Forelimb muscle (tissue), 1 donor: Measurements from ENCODE around the gene RBMS1. TPM values are rescaled to one million over a fixed set of nuclear protein-coding genes. Genes with fewer than 3 reads are reported as not detected.
"Not testable (repeated sequence)": the region's sequence is repeated elsewhere in the genome, so short reads cannot be mapped to it uniquely, and the experiment has no call there.

ENCODE experiments used
- DNase-seq: peaks from one replicate; pipeline ENCODE4 v3.0.0-alpha.2; 2013; ENCODE audit warnings: low read depth
- polyA plus RNA-seq: library from polyadenylated mRNA; unstranded; fragments of 120-200 nt; gene quantifications from one replicate; pipeline ENCODE4 v1.2.1, GENCODE V29; 2013; ENCODE audit not compliant: insufficient read length

The RBMS1 gene
- polyA plus RNA-seq, 1 donor, result 58.6 TPM

- DNase-seq, result no peak
Measured at GRCh38 chr2:160501370-160501769, 7.8 kb upstream of the RBMS1 start.

GRCh38 chr2:160499865-160500264 lies 6.3 kb upstream of the RBMS1 start:
- DNase-seq, result no peak

- DNase-seq, result no peak
Measured at GRCh38 chr2:160498137-160498536, 4.5 kb upstream of the RBMS1 start.

- no peak for DNase-seq
Measured at GRCh38 chr2:160494201-160494644, 616 bp upstream of the RBMS1 start.

GRCh38 chr2:160492401-160493226 lies 993 bp downstream of the RBMS1 start:
- DNase-seq, result no peak

GRCh38 chr2:160491911-160492371 lies 1.7 kb downstream of the RBMS1 start:
- DNase-seq, result no peak

- DNase-seq, result no peak
Measured at GRCh38 chr2:160490733-160491685, 2.6 kb downstream of the RBMS1 start.

- no peak for DNase-seq
Measured at GRCh38 chr2:160489111-160489510, 4.5 kb downstream of the RBMS1 start.

GRCh38 chr2:160488289-160488688 lies 5.3 kb downstream of the RBMS1 start:
- DNase-seq, result not testable (repeated sequence)

- DNase-seq, result no peak
Measured at GRCh38 chr2:160486341-160486740, 7.3 kb downstream of the RBMS1 start.

- DNase-seq, result no peak
Measured at GRCh38 chr2:160484859-160485520, 8.6 kb downstream of the RBMS1 start.

- DNase-seq, result no peak
Measured at GRCh38 chr2:160482673-160483072, 10.9 kb downstream of the RBMS1 start.

GRCh38 chr2:160479269-160479668 lies 14.3 kb downstream of the RBMS1 start:
- no peak for DNase-seq

GRCh38 chr2:160478660-160479059 lies 14.9 kb downstream of the RBMS1 start:
- no peak for DNase-seq

GRCh38 chr2:160477032-160477431 lies 16.6 kb downstream of the RBMS1 start:
- no peak for DNase-seq

- DNase-seq, result no peak
Measured at GRCh38 chr2:160474891-160475787, 18.5 kb downstream of the RBMS1 start.

GRCh38 chr2:160474319-160474645 lies 19.3 kb downstream of the RBMS1 start:
- DNase-seq, result no peak

- DNase-seq, result no peak
Measured at GRCh38 chr2:160473468-160474318, 19.9 kb downstream of the RBMS1 start.

- no peak for DNase-seq
Measured at GRCh38 chr2:160472839-160473251, 20.8 kb downstream of the RBMS1 start.

GRCh38 chr2:160471950-160472349 lies 21.7 kb downstream of the RBMS1 start:
- DNase-seq, result no peak
